HepG2 (cell line): Measurements from ENCODE around the gene DTYMK. TPM values are rescaled to one million over a fixed set of nuclear protein-coding genes. Genes with fewer than 3 reads are reported as not detected.

Source experiments
- ATAD3A ChIP-seq: sonication (generic); formaldehyde crosslinking; IDR thresholded peaks from 2 replicates; pipeline ENCODE4 v1.4.0; 2020; ENCODE audit warnings: missing genetic modification reagents
- HOXA7 ChIP-seq: sonication (generic); formaldehyde crosslinking; IDR thresholded peaks from 2 replicates; pipeline ENCODE4 v1.8.1; 2022; ENCODE audit warnings: mild to moderate bottlenecking, missing genetic modification reagents, moderate library complexity
- KAT7 ChIP-seq: IDR thresholded peaks from 2 replicates; pipeline ENCODE4 v1.6.1; 2018; ENCODE audit warnings: borderline replicate concordance, missing compliant biosample characterization
- KAT8 ChIP-seq: IDR thresholded peaks from 2 replicates; pipeline ENCODE4 v1.6.1; 2016; ENCODE audit warnings: missing genetic modification reagents, missing compliant biosample characterization
- KLF13 ChIP-seq: sonication (generic); formaldehyde crosslinking; IDR thresholded peaks from 2 replicates; pipeline ENCODE4 v1.4.0; 2020; ENCODE audit warnings: mild to moderate bottlenecking, missing genetic modification reagents
- PRDM4 ChIP-seq: sonication (generic); formaldehyde crosslinking; IDR thresholded peaks from 2 replicates; pipeline ENCODE4 v1.9.0; 2021; ENCODE audit warnings: missing genetic modification reagents, borderline replicate concordance
- RARG ChIP-seq: sonication (generic); formaldehyde crosslinking; IDR thresholded peaks from 2 replicates; pipeline ENCODE4 v1.4.0; 2020; ENCODE audit warnings: low read depth, mild to moderate bottlenecking, missing genetic modification reagents
- RNF2 ChIP-seq: fragments of 450-650 bp; conservative IDR thresholded peaks from 2 replicates; pipeline ENCODE4 v1.6.1; 2016; ENCODE audit warnings: low read depth
- SKIL ChIP-seq: sonication (generic); formaldehyde crosslinking; IDR thresholded peaks from 2 replicates; pipeline ENCODE4 v1.8.0; 2022; ENCODE audit warnings: missing genetic modification reagents, mild to moderate bottlenecking, moderate library complexity, borderline replicate concordance
- SNAPC2 ChIP-seq: sonication (generic); formaldehyde crosslinking; IDR thresholded peaks from 2 replicates; pipeline ENCODE4 v1.8.1; 2022; ENCODE audit warnings: mild to moderate bottlenecking, missing genetic modification reagents
- SP1 ChIP-seq, 2 experiments: fragments of 450-650 bp in 1 of 2; sonication (generic) in 1 of 2; formaldehyde crosslinking in 1 of 2; IDR thresholded peaks; 2 replicates each; pipeline versions ENCODE4 v1.4.0 to v1.6.1; 2016 to 2020; ENCODE audit warnings: missing genetic modification reagents in 1 of 2
- TBL1XR1 ChIP-seq: fragments of 150-350 bp; IDR thresholded peaks from 2 replicates; pipeline ENCODE4 v1.6.1; 2014; ENCODE audit warnings: borderline replicate concordance, low read length; ENCODE audit not compliant: partially characterized antibody
- TEAD3 ChIP-seq: optimal IDR thresholded peaks from 2 replicates; pipeline ENCODE3; 2016; ENCODE audit warnings: borderline replicate concordance
- ZNF101 ChIP-seq: sonication (generic); formaldehyde crosslinking; IDR thresholded peaks from 2 replicates; pipeline ENCODE4 v1.4.0; 2020; ENCODE audit warnings: mild to moderate bottlenecking, low read depth, missing genetic modification reagents, borderline replicate concordance
- ZNF510 ChIP-seq: sonication (generic); formaldehyde crosslinking; IDR thresholded peaks from 2 replicates; pipeline ENCODE4 v1.4.0; 2020; ENCODE audit warnings: low read depth, mild to moderate bottlenecking, missing genetic modification reagents
- ZNF670 ChIP-seq: sonication (generic); formaldehyde crosslinking; IDR thresholded peaks from 2 replicates; pipeline ENCODE4 v1.8.0; 2022; ENCODE audit warnings: mild to moderate bottlenecking, missing genetic modification reagents, borderline replicate concordance
- polyA plus RNA-seq, 8 experiments: library from polyadenylated mRNA; depleted of rRNA in 3 of 8; stranded (reverse) in 7 of 8; unstranded in 1 of 8; fragments of >200 nt; fragmentation: Illumina TruSeq in 4 of 8; extraction: Trizol in 4 of 8; gene quantifications; 2 replicates each; pipeline versions ENCODE4 v1.2.1 to v1.2.3, GENCODE V29; 2011 to 2016; ENCODE audit warnings: low read depth in 4 of 8, missing spikeins in 1 of 8, mixed read lengths in 1 of 8; ENCODE audit not compliant: insufficient read depth in 1 of 8
- total RNA-seq, 5 experiments: library from RNA; depleted of rRNA; stranded (reverse); fragments of >200 nt; fragmentation: Illumina TruSeq; extraction: Trizol; gene quantifications; 2 replicates each; pipeline ENCODE4 v1.2.3, GENCODE V29; 2016; ENCODE audit warnings: low read depth in 1 of 5
- TF ChIP-seq, protein P1 (sequence below): sonication (generic); formaldehyde crosslinking; IDR thresholded peaks from 2 replicates; pipeline ENCODE4 v1.4.0; 2020; ENCODE audit warnings: missing genetic modification reagents, borderline replicate concordance
- TF ChIP-seq, protein P2 (sequence below): sonication (generic); formaldehyde crosslinking; IDR thresholded peaks from 2 replicates; pipeline ENCODE4 v1.4.0; 2020; ENCODE audit warnings: missing genetic modification reagents

Gene DTYMK
- total and polyA plus RNA-seq, 2 of the 13 experiments (the other 11 are each of a cell fraction or from before 2014, with no cell fraction given), result 57.5 to 134 TPM

GRCh38 chr2:241659150-241659739, 27.4 kb downstream of the DTYMK start (continued):
- TF ChIP-seq TBL1XR1 (peak; percentile 24), ZNF670 (CRISPR knock-in tag) (peak; percentile 38; the same call in 1 of the 2 replicates), KLF13 (CRISPR knock-in tag) (no peak), SP1 (IDR thresholded peaks at IDR 0.05) (no peak), SP1 (CRISPR knock-in tag; IDR thresholded peaks at IDR 0.05) (no peak), ATAD3A (no peak), SKIL (CRISPR knock-in tag) (no peak), RNF2 (no peak), ZNF101 (CRISPR knock-in tag) (no peak), SNAPC2 (CRISPR knock-in tag) (no peak), KAT7 (CRISPR knock-in tag) (0 out of 2 replicates have a peak, but pooled peaks have one; percentile 39), RARG (no peak), HOXA7 (no peak), PRDM4 (CRISPR knock-in tag) (no peak), ZNF510 (CRISPR knock-in tag) (no peak), TEAD3 (CRISPR knock-in tag) (peak; percentile 91), KAT8 (CRISPR knock-in tag) (0 out of 2 replicates have a peak, but pooled peaks have one; percentile 24)
- TF ChIP-seq, protein P1, sequence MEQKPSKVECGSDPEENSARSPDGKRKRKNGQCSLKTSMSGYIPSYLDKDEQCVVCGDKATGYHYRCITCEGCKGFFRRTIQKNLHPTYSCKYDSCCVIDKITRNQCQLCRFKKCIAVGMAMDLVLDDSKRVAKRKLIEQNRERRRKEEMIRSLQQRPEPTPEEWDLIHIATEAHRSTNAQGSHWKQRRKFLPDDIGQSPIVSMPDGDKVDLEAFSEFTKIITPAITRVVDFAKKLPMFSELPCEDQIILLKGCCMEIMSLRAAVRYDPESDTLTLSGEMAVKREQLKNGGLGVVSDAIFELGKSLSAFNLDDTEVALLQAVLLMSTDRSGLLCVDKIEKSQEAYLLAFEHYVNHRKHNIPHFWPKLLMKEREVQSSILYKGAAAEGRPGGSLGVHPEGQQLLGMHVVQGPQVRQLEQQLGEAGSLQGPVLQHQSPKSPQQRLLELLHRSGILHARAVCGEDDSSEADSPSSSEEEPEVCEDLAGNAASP, result no peak
- TF ChIP-seq, protein P2, sequence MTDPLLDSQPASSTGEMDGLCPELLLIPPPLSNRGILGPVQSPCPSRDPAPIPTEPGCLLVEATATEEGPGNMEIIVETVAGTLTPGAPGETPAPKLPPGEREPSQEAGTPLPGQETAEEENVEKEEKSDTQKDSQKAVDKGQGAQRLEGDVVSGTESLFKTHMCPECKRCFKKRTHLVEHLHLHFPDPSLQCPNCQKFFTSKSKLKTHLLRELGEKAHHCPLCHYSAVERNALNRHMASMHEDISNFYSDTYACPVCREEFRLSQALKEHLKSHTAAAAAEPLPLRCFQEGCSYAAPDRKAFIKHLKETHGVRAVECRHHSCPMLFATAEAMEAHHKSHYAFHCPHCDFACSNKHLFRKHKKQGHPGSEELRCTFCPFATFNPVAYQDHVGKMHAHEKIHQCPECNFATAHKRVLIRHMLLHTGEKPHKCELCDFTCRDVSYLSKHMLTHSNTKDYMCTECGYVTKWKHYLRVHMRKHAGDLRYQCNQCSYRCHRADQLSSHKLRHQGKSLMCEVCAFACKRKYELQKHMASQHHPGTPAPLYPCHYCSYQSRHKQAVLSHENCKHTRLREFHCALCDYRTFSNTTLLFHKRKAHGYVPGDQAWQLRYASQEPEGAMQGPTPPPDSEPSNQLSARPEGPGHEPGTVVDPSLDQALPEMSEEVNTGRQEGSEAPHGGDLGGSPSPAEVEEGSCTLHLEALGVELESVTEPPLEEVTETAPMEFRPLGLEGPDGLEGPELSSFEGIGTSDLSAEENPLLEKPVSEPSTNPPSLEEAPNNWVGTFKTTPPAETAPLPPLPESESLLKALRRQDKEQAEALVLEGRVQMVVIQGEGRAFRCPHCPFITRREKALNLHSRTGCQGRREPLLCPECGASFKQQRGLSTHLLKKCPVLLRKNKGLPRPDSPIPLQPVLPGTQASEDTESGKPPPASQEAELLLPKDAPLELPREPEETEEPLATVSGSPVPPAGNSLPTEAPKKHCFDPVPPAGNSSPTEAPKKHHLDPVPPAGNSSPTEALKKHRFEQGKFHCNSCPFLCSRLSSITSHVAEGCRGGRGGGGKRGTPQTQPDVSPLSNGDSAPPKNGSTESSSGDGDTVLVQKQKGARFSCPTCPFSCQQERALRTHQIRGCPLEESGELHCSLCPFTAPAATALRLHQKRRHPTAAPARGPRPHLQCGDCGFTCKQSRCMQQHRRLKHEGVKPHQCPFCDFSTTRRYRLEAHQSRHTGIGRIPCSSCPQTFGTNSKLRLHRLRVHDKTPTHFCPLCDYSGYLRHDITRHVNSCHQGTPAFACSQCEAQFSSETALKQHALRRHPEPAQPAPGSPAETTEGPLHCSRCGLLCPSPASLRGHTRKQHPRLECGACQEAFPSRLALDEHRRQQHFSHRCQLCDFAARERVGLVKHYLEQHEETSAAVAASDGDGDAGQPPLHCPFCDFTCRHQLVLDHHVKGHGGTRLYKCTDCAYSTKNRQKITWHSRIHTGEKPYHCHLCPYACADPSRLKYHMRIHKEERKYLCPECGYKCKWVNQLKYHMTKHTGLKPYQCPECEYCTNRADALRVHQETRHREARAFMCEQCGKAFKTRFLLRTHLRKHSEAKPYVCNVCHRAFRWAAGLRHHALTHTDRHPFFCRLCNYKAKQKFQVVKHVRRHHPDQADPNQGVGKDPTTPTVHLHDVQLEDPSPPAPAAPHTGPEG (CRISPR knock-in tag), result no peak
